ENCODE measurements around the gene EMP3.

EMP3 gene

DNA sequence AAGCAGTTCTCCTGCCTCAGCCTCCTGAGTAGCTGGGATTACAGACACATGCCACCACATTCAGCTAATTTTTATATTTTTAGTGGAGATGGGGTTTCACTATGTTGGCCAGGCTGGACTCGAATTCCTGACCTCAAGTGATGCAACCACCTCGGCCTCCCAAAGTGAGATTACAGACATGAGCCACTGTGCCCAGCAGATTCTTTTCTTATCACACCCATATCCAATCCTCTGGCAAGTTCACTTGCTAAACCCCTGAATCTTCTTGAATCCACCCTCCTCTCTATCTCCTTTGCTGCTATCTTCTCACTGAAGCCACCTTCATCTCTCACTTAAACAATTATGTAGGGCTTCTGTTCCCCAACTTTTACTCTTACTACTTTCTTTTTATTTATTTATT lies 20.8 kb downstream of the EMP3 start:
- TF ChIP-seq CTCF (IDR thresholded peaks at IDR 0.05; ENCODE audit: low read depth, low read length), result no peak
- no peak for DNase-seq (ENCODE audit: low read depth, low spot score)
- no peak overlapping the region for H3K4me3 ChIP-seq (ENCODE audit: low read depth, low read length)
- in situ Hi-C loops (cut with HindIII; ENCODE audit: low sequenced_read_pairs), result no loop called here

DNA sequence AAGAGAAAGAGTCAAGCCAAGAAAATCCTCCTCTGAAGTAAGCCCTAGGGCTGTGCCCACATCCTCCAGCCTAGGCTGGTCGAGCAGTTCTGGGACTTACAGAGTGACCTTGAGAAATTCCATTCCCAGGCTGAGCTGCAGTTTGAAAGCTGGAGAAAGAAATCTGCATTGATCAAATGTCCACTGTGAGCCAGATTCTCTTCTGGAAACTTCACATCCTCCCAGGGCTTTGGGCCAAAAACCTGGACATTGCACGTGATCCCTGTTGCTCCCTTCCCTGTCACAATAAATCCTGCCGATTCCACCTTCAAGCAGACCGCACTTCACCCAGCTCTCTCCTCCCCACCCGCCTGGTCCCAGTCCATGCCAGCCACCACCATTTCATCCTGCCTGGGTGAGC lies 22.7 kb downstream of the EMP3 start:
- no peak for TF ChIP-seq CTCF (IDR thresholded peaks at IDR 0.05; ENCODE audit: low read depth, low read length)
- no peak for DNase-seq (ENCODE audit: low read depth, low spot score)
- H3K4me3 ChIP-seq (ENCODE audit: low read depth, low read length), result no peak overlapping the region
- in situ Hi-C loops (cut with HindIII; ENCODE audit: low sequenced_read_pairs), result no loop called here

DNA sequence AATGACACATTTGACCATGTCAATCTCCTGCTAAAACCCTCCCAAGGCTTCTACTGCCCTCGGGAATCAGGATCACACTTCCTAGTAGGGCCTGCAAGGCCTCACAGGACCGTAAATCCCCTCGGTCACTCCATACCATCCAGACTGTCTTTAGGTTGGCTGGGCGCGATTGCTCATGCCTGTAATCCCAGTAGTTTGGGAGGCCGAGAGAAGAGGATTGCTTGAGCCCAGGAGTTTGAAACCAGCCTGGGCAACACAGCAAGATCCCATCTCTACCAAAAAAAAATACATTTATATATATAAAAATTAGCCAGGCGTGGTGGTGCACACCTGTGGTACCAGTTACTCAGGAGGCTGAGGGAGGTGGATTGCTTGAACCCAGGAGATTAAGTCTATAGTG lies 23.4 kb downstream of the EMP3 start:
- H3K4me3 ChIP-seq (ENCODE audit: low read depth, low read length), result no peak overlapping the region
- DNase-seq (ENCODE audit: low read depth, low spot score), result no peak
- no peak for TF ChIP-seq CTCF (IDR thresholded peaks at IDR 0.05; ENCODE audit: low read depth, low read length)
- in situ Hi-C loops (cut with HindIII; ENCODE audit: low sequenced_read_pairs), result no loop called here

DNA sequence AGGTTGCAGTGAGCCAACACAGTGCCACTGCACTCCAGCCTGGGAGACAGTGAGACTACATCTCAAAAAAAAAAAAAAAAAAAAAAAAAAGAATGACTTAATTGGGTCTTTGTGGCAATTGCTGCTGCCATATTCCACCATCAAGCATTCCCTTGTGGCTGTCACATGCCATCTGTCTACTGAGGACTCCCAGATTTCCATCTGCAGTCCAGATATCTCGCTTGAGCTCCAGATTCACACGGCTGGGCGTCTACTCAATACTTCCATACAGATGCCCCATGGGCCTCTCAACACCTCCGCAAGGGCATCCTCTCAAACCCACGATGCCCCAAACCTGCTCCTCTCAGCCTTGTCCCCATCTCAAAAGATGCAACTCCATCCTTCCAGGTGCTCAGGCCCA lies 25.5 kb downstream of the EMP3 start:
- no peak for DNase-seq (ENCODE audit: low read depth, low spot score)
- in situ Hi-C loops (cut with HindIII; ENCODE audit: low sequenced_read_pairs), result no loop called here
- no peak overlapping the region for H3K4me3 ChIP-seq (ENCODE audit: low read depth, low read length)
- no peak for TF ChIP-seq CTCF (IDR thresholded peaks at IDR 0.05; ENCODE audit: low read depth, low read length)

- no peak overlapping the region for H3K4me3 ChIP-seq (ENCODE audit: low read depth, low read length)
- peak; percentile 82 for TF ChIP-seq CTCF (IDR thresholded peaks at IDR 0.05; ENCODE audit: low read depth, low read length)
- in situ Hi-C loops (cut with HindIII; ENCODE audit: low sequenced_read_pairs), result no loop called here
- DNase-seq (ENCODE audit: low read depth, low spot score), result peak; percentile 52
Observed at GRCh38 chr19:48351341-48351752, 26.0 kb downstream of the EMP3 start.

- in situ Hi-C loops (cut with HindIII; ENCODE audit: low sequenced_read_pairs), result no loop called here
- no peak for DNase-seq (ENCODE audit: low read depth, low spot score)
- no peak for TF ChIP-seq CTCF (IDR thresholded peaks at IDR 0.05; ENCODE audit: low read depth, low read length)
- H3K4me3 ChIP-seq (ENCODE audit: low read depth, low read length), result no peak overlapping the region
Observed at GRCh38 chr19:48353677-48354076, 28.3 kb downstream of the EMP3 start.
